NCI-H748 treated with DMSO at 0.1 percent for 48 hours (cell line): ENCODE results near the gene MAFB.

ENCODE experiments used
- DNase-seq: peaks from one replicate; lab custom pipeline; 2025; lab: John Stamatoyannopoulos, UW

Gene MAFB

GRCh38 chr20:40702504-40702903 lies 13.5 kb upstream of the MAFB start:
- no peak for DNase-seq

GRCh38 chr20:40698744-40699143 lies 9.7 kb upstream of the MAFB start:
- DNase-seq, result no peak

- no peak for DNase-seq
These were observed 9.2 kb upstream of the MAFB start for GRCh38 chr20:40698281-40698680.

- DNase-seq, result no peak
These were observed 8.5 kb upstream of the MAFB start for GRCh38 chr20:40697541-40697940.

- no peak for DNase-seq
These were observed 6.2 kb upstream of the MAFB start for GRCh38 chr20:40695214-40695613.

GRCh38 chr20:40694246-40694645 lies 5.2 kb upstream of the MAFB start:
- DNase-seq, result no peak

- DNase-seq, result no peak
These were observed 3.4 kb upstream of the MAFB start for GRCh38 chr20:40692240-40693011.

- no peak for DNase-seq
These were observed 2.7 kb upstream of the MAFB start for GRCh38 chr20:40691566-40692239.

GRCh38 chr20:40690836-40691565 lies 2.0 kb upstream of the MAFB start:
- no peak for DNase-seq

- DNase-seq, result peak; percentile 58
These were observed 1.2 kb upstream of the MAFB start for GRCh38 chr20:40689943-40690835.

GRCh38 chr20:40688129-40689099 lies 622 bp downstream of the MAFB start:
- DNase-seq, result no peak

- peak; percentile 16 for DNase-seq
These were observed 1.5 kb downstream of the MAFB start for GRCh38 chr20:40687384-40688128.

- DNase-seq, result no peak
These were observed 2.1 kb downstream of the MAFB start for GRCh38 chr20:40686893-40687292.

- no peak for DNase-seq
These were observed 2.6 kb downstream of the MAFB start for GRCh38 chr20:40686434-40686882.

- no peak for DNase-seq
These were observed 3.7 kb downstream of the MAFB start for GRCh38 chr20:40685349-40685748.

- no peak for DNase-seq
These were observed 5.2 kb downstream of the MAFB start for GRCh38 chr20:40683894-40684268.

GRCh38 chr20:40683221-40683893 lies 5.7 kb downstream of the MAFB start:
- no peak for DNase-seq

GRCh38 chr20:40682104-40682981 lies 6.7 kb downstream of the MAFB start:
- DNase-seq, result no peak
